GM12874 (cell line): ENCODE results near the gene STIMATE.

Source experiments
- CTCF ChIP-seq: IDR thresholded peaks from 2 replicates; pipeline ENCODE4 v1.5.1; 2011; ENCODE audit warnings: low read depth, mild to moderate bottlenecking, control low read depth, low read length, moderate library complexity; ENCODE audit not compliant: insufficient read depth

STIMATE gene

DNA sequence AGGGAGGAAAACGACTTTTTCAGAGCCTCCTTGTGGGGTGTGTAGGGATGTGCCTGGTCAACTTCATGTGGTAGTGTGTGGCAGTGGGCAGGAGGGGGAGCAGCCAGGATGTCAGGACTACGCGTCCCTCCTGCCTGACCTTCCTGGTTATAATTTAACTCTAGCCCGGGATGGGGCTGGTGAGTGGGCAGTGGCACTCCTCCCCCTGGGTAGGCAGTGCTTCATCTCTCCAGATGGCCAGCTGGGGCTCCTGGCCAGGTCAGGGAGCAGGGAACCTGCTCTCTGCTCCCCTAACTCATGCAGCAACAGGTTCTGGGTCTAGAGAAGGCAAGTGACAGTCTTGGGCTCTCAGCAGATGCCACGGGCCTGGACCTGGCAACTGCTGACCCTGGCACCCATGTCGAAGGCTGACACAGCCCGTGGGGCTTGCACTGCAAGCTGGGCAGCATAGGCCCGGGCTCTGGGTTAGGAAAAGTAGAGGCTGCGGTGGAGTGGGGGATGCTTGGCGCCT is 69.4 kb downstream of the STIMATE start:
- TF ChIP-seq CTCF = no peak

DNA sequence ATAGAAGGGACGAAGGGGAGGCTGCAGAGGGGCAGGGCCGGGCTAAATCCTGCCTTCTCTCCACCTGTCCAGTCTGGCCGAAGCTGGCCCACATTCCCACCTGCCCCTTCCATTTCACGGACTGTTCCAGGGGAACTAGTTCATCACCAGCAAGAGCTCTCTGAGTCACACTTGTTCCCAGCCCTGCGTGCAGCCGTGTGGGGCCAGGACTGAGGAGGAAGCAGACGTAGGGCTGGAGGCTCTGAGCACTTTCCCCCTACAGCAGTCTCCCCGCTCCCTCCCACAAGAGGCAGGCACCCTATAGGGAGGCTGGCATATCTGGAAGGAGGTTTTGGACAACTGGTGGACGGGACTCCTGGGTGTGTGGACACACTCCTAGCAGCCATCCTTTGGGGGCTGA is 69.9 kb downstream of the STIMATE start:
- no peak for TF ChIP-seq CTCF

- no peak for TF ChIP-seq CTCF
Measured at GRCh38 chr3:52824037-52824436, 73.3 kb downstream of the STIMATE start.

GRCh38 chr3:52822363-52822762 is 75.0 kb downstream of the STIMATE start:
- TF ChIP-seq CTCF = no peak

GRCh38 chr3:52820736-52821135 is 76.6 kb downstream of the STIMATE start:
- peak; percentile 90 for TF ChIP-seq CTCF

DNA sequence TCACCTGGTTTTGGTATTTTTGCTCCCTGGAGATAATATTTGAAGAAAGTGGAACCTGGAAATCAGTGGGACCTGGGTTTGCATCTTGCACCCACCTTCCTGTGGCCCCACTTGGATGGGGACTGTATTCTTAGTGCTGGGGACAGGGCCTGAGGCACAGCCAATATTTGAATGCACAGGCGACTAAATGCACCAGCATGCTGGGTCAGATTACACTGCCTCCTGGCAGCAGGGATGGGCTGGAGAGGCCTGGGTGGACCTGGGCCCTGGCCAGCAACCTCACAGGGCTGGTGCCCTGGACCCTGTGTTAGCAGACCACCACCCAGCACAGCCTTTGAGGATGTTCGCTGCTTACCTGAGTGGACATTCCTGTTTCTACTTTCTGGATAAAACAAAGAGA is 77.4 kb downstream of the STIMATE start:
- TF ChIP-seq CTCF = no peak

- no peak for TF ChIP-seq CTCF
Measured at GRCh38 chr3:52817860-52818259, 79.5 kb downstream of the STIMATE start.

DNA sequence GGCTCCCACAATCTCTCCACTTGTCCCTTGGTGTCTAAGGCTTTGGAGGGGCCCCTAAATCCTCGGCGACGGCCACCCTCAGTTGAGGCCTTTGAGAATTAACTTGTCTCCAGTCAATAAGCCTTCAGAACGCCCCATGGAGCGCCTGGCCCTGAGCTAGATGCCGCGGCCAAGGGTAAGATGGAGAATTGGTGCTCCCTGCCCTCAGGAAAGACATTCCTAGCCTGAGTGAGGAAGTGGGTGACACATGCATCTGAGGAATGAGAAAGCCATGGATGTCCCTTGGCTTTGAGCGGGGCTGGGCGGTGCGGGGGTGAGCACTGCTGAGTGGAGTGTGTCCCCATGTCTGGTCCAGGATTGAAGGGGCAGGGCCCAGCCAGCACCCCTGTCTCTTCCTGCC is 80.1 kb downstream of the STIMATE start:
- no peak for TF ChIP-seq CTCF
